Activated CD4-positive, alpha-beta T cell treated with anti-CD3 and anti-CD28 coated beads for 36 hours (primary cell): ENCODE results near the gene SERPING1. TPM values are rescaled to one million over a fixed set of nuclear protein-coding genes. Genes with fewer than 3 reads are reported as not detected.

Experiments used
- ATAC-seq: fragments of 200-7000 bp; cut with Tn5 transposase; one replicate; pipeline ENCODE4 v1.10.0; 2021; ENCODE audit warnings: mild to moderate bottlenecking, moderate library complexity
- CTCF ChIA-PET: fragments of 350-600 bp; sonication (Branson Sonifier 250); formaldehyde crosslinking; loops from one replicate; lab custom pipeline; 2021; ENCODE audit warnings: antibody characterized with exemption; lab: Charles Lee
- POLR2A ChIA-PET: fragments of 350-600 bp; sonication (Branson Sonifier 250); formaldehyde crosslinking; loops from one replicate; lab custom pipeline; 2021; ENCODE audit warnings: antibody characterized with exemption, inconsistent platforms; lab: Charles Lee
- DNase-seq: peaks from one replicate; pipeline ENCODE4 v3.0.0-alpha.2; 2020
- H3K27ac Mint-ChIP-seq: one replicate; pipeline ENCODE4 v1.8.0; 2021; ENCODE audit warnings: mixed read lengths
- H3K27me3 Mint-ChIP-seq: one replicate; pipeline ENCODE4 v1.8.0; 2021; ENCODE audit warnings: mixed read lengths
- H3K36me3 Mint-ChIP-seq: one replicate; pipeline ENCODE4 v1.8.0; 2021; ENCODE audit warnings: low read depth, mixed read lengths
- H3K4me1 Mint-ChIP-seq: one replicate; pipeline ENCODE4 v1.8.0; 2021; ENCODE audit warnings: mixed read lengths
- H3K4me3 Mint-ChIP-seq: one replicate; pipeline ENCODE4 v1.8.0; 2021; ENCODE audit warnings: mild to moderate bottlenecking, moderate library complexity, mixed read lengths
- H3K9me3 Mint-ChIP-seq: one replicate; pipeline ENCODE4 v1.8.0; 2021; ENCODE audit warnings: low read depth, mixed read lengths
- intact Hi-C, 2 experiments: fragments of 100-400 bp; cut with DNase I in 1 of 2; cut with micrococcal nuclease in 1 of 2; formaldehyde crosslinking; loops; one replicate each; pipeline versions ENCODE4 v1.14.2 to v1.15.1; 2022 to 2024; cut with DNase I, micrococcal nuclease
- total RNA-seq, 2 experiments: library from RNA; stranded (reverse); gene quantifications; one replicate each; pipeline ENCODE4 v1.2.3, GENCODE V29; 2021

Gene SERPING1
- total RNA-seq, 2 experiments from 2014 or later: 0.51 to 0.87 TPM

- Mint-ChIP-seq H3K36me3 (peaks cover 23% of the 10 kb centered on the region), H3K4me3 (peak overlapping the region; percentile 89), H3K9me3 (no peaks in the 10 kb centered on the region), H3K27me3 (no peaks in the 10 kb centered on the region), H3K4me1 (peaks cover 34% of the 10 kb centered on the region), H3K27ac (peak overlapping the region; percentile 98)
- ATAC-seq (peak; percentile 1), DNase-seq (peak; percentile 50)
- intact Hi-C loops: loop anchor here (1.0 to 5.0 kb wide), 13 partner anchors 90 to 1012 kb away; partner anchors contain the start of genes MED19 (in 2 of the 2), TMX2 (in 2 of the 2), CLP1 (in 1 of the 2) and SELENOH (in 1 of the 2)
- ChIA-PET POLR2A (interaction anchor here (1.0 to 1.1 kb wide), 2 partner anchors 78 to 174 kb away, joined by 4 read pairs; partner anchors contain the start of gene SELENOH), CTCF (interaction anchor here (0.6 to 6.3 kb wide), 17 partner anchors 8 to 1263 kb away, joined by 3 to 118 read pairs (median 4); partner anchors contain the start of gene SELENOH)
Measured at GRCh38 chr11:57566905-57567514, 30.5 kb upstream of the SERPING1 start.

GRCh38 chr11:57567515-57568329, 29.8 kb upstream of the SERPING1 start, which contains the start of gene UBE2L6:
Gene UBE2L6, minus strand, starts transcription at chr11:57567672. Its CDS starts 61 bp downstream, at chr11:57567611.
- intact Hi-C loops: loop anchor here (1.0 to 5.0 kb wide), 17 partner anchors 37 to 1011 kb away; partner anchors contain the start of genes MED19 (in 2 of the 2), SELENOH (in 2 of the 2), TIMM10 (in 2 of the 2) and TMX2 (in 2 of the 2)
- Mint-ChIP-seq H3K4me3 (peak within 1 kb of the TSS; percentile 89), H3K27ac (peak within 1 kb of the TSS; percentile 98), H3K4me1 (peaks cover 29% of the 10 kb centered on the region), H3K36me3 (peaks cover 23% of the 10 kb centered on the region), H3K27me3 (no peaks in the 10 kb centered on the region), H3K9me3 (no peaks in the 10 kb centered on the region)
- DNase-seq (peak; percentile 95), ATAC-seq (peak; percentile 80)
- ChIA-PET CTCF (interaction anchor here (0.6 to 6.3 kb wide), 29 partner anchors 9 to 1677 kb away, joined by 3 to 118 read pairs (median 3); partner anchors contain the start of gene SELENOH), POLR2A (interaction anchor here (0.8 to 1.1 kb wide), 4 partner anchors 45 to 174 kb away, joined by 3 to 4 read pairs (median 4); partner anchors contain the start of gene SELENOH)

GRCh38 chr11:57568330-57568766, 29.1 kb upstream of the SERPING1 start:
- ATAC-seq: no peak
- Mint-ChIP-seq H3K36me3 (peaks cover 23% of the 10 kb centered on the region), H3K4me1 (peaks cover 27% of the 10 kb centered on the region), H3K27me3 (no peaks in the 10 kb centered on the region), H3K27ac (peak overlapping the region; percentile 96), H3K9me3 (no peaks in the 10 kb centered on the region), H3K4me3 (peak overlapping the region; percentile 89)
- DNase-seq: no peak
- intact Hi-C loops: loop anchor here (1.0 to 5.0 kb wide), 11 partner anchors 38 to 954 kb away; partner anchors contain the start of genes TIMM10 (in 2 of the 2), MED19 (in 1 of the 2), RTN4RL2 (in 1 of the 2) and SELENOH (in 1 of the 2)
- POLR2A ChIA-PET: interaction anchor here (0.5 to 1.1 kb wide), 5 partner anchors 44 to 108 kb away, joined by 3 to 4 read pairs (median 4); partner anchors contain the start of gene RTN4RL2
- CTCF ChIA-PET: interaction anchor here (0.5 to 6.3 kb wide), 25 partner anchors 10 to 1261 kb away, joined by 3 to 118 read pairs (median 4); no protein-coding TSS in a partner anchor

GRCh38 chr11:57571606-57572005, 25.9 kb upstream of the SERPING1 start:
- ChIA-PET CTCF (interaction anchor here (0.5 to 6.3 kb wide), 7 partner anchors 25 to 170 kb away, joined by 3 to 118 read pairs (median 4); no protein-coding TSS in a partner anchor), POLR2A (no interaction called here)
- no peak overlapping the region for H3K27ac Mint-ChIP-seq
- DNase-seq (no peak), ATAC-seq (no peak)
- peaks cover 7% of the 10 kb centered on the region for H3K4me1 Mint-ChIP-seq
- peaks cover 1% of the 10 kb centered on the region for H3K36me3 Mint-ChIP-seq
- no peaks in the 10 kb centered on the region for H3K9me3 Mint-ChIP-seq
- H3K4me3 Mint-ChIP-seq: no peak overlapping the region
- intact Hi-C loops: no loop called here
- no peaks in the 10 kb centered on the region for H3K27me3 Mint-ChIP-seq

GRCh38 chr11:57574061-57574460, 23.4 kb upstream of the SERPING1 start:
- H3K27me3 Mint-ChIP-seq: no peaks in the 10 kb centered on the region
- POLR2A ChIA-PET: no interaction called here
- no peaks in the 10 kb centered on the region for H3K4me1 Mint-ChIP-seq
- intact Hi-C loops: no loop called here
- H3K27ac Mint-ChIP-seq: no peak overlapping the region
- CTCF ChIA-PET: interaction anchor here (1.6 kb wide), 1 partner anchor 67 kb away, joined by 5 read pairs; no protein-coding TSS in a partner anchor
- DNase-seq (no peak), ATAC-seq (no peak)
- H3K4me3 Mint-ChIP-seq: no peak overlapping the region
- H3K9me3 Mint-ChIP-seq: no peaks in the 10 kb centered on the region
- H3K36me3 Mint-ChIP-seq: no peaks in the 10 kb centered on the region

GRCh38 chr11:57584341-57584740, 13.1 kb upstream of the SERPING1 start:
- Mint-ChIP-seq H3K4me1 (no peaks in the 10 kb centered on the region), H3K36me3 (no peaks in the 10 kb centered on the region), H3K9me3 (no peaks in the 10 kb centered on the region), H3K27ac (no peak overlapping the region), H3K4me3 (no peak overlapping the region), H3K27me3 (no peaks in the 10 kb centered on the region)
- POLR2A ChIA-PET: no interaction called here
- intact Hi-C loops: no loop called here
- CTCF ChIA-PET: no interaction called here
- ATAC-seq: no peak
- no peak for DNase-seq

- no peaks in the 10 kb centered on the region for H3K36me3 Mint-ChIP-seq
- ChIA-PET CTCF (interaction anchor here (1.1 kb wide), 1 partner anchor 17 kb away, joined by 3 read pairs; the partner anchor contains the start of gene UBE2L6), POLR2A (no interaction called here)
- H3K9me3 Mint-ChIP-seq: no peaks in the 10 kb centered on the region
- no peaks in the 10 kb centered on the region for H3K4me1 Mint-ChIP-seq
- intact Hi-C loops: no loop called here
- no peaks in the 10 kb centered on the region for H3K27me3 Mint-ChIP-seq
- no peak for ATAC-seq
- DNase-seq: no peak
- no peak overlapping the region for H3K27ac Mint-ChIP-seq
- H3K4me3 Mint-ChIP-seq: no peak overlapping the region
Measured at GRCh38 chr11:57585301-57585700, 12.2 kb upstream of the SERPING1 start.

- DNase-seq (no peak), ATAC-seq (no peak)
- Mint-ChIP-seq H3K4me1 (no peaks in the 10 kb centered on the region), H3K4me3 (no peak overlapping the region), H3K27me3 (peaks cover 2% of the 10 kb centered on the region), H3K27ac (no peak overlapping the region), H3K36me3 (no peaks in the 10 kb centered on the region), H3K9me3 (no peaks in the 10 kb centered on the region)
- ChIA-PET POLR2A (no interaction called here), CTCF (interaction anchor here (0.9 kb wide), 1 partner anchor 128 kb away, joined by 3 read pairs; no protein-coding TSS in a partner anchor)
- intact Hi-C loops: no loop called here
Measured at GRCh38 chr11:57586711-57587245, 10.7 kb upstream of the SERPING1 start.

- no peak for ATAC-seq
- H3K9me3 Mint-ChIP-seq: no peaks in the 10 kb centered on the region
- CTCF ChIA-PET: interaction anchor here (0.6 to 0.9 kb wide), 2 partner anchors 95 to 130 kb away, joined by 3 read pairs; no protein-coding TSS in a partner anchor
Measured at GRCh38 chr11:57588046-57588710, 9.3 kb upstream of the SERPING1 start.

GRCh38 chr11:57596266-57596885, 1.1 kb upstream of the SERPING1 start:
- POLR2A ChIA-PET: no interaction called here
- Mint-ChIP-seq H3K36me3 (no peaks in the 10 kb centered on the region), H3K27me3 (peaks cover 22% of the 10 kb centered on the region), H3K27ac (no peak overlapping the region), H3K4me1 (peaks cover 4% of the 10 kb centered on the region), H3K4me3 (no peak overlapping the region), H3K9me3 (no peaks in the 10 kb centered on the region)
- intact Hi-C loops: no loop called here
- ATAC-seq (no peak), DNase-seq (no peak)
- CTCF ChIA-PET: interaction anchor here (0.6 to 1.8 kb wide), 5 partner anchors 8 to 45 kb away, joined by 3 to 6 read pairs (median 4); partner anchors contain the start of gene UBE2L6

More at GRCh38 chr11:57588046-57588710, 9.3 kb upstream of the SERPING1 start:
- no peaks in the 10 kb centered on the region for H3K4me1 Mint-ChIP-seq
- H3K27me3 Mint-ChIP-seq: peaks cover 2% of the 10 kb centered on the region
- POLR2A ChIA-PET: no interaction called here
- H3K27ac Mint-ChIP-seq: no peak overlapping the region
- intact Hi-C loops: no loop called here
- no peak overlapping the region for H3K4me3 Mint-ChIP-seq
- no peaks in the 10 kb centered on the region for H3K36me3 Mint-ChIP-seq
- no peak for DNase-seq
